ENCODE results near the gene SH3BP4. TPM values are rescaled to one million over a fixed set of nuclear protein-coding genes. Genes with fewer than 3 reads are reported as not detected.
"Not testable (repeated sequence)": the region's sequence is repeated elsewhere in the genome, so short reads cannot be mapped to it uniquely, and the experiment has no call there.

Gene SH3BP4
- total RNA-seq, 2 donors from 2014 or later = 0.31 TPM; not detected in 1

GRCh38 chr2:235046589-235046988, 94.8 kb downstream of the SH3BP4 start:
- H3K36me3 Mint-ChIP-seq = no peaks in the 10 kb centered on the region
- no peaks in the 10 kb centered on the region for H3K9me3 Mint-ChIP-seq
- H3K27ac Mint-ChIP-seq = no peak overlapping the region

GRCh38 chr2:235047171-235048160, 95.6 kb downstream of the SH3BP4 start:
- ATAC-seq = no peak
- no peak overlapping the region for H3K27ac Mint-ChIP-seq

More at GRCh38 chr2:235046589-235046988, 94.8 kb downstream of the SH3BP4 start:
- ATAC-seq (no peak), DNase-seq (ENCODE audit: low spot score in 2 of 2) (no peak)

GRCh38 chr2:235048549-235048948, 96.7 kb downstream of the SH3BP4 start:
- ATAC-seq (no peak), DNase-seq (ENCODE audit: low spot score in 2 of 2) (peak in 1 of 2 donors; percentile 14)
- Mint-ChIP-seq H3K36me3 (no peaks in the 10 kb centered on the region), H3K27ac (no peak overlapping the region), H3K9me3 (no peaks in the 10 kb centered on the region)

More at GRCh38 chr2:235047171-235048160, 95.6 kb downstream of the SH3BP4 start:
- no peaks in the 10 kb centered on the region for H3K36me3 Mint-ChIP-seq
- DNase-seq (ENCODE audit: low spot score in 2 of 2) = peak in 1 of 2 donors; percentile 44
- H3K9me3 Mint-ChIP-seq = no peaks in the 10 kb centered on the region

GRCh38 chr2:235049069-235049468, 97.3 kb downstream of the SH3BP4 start:
- H3K27ac Mint-ChIP-seq = no peak overlapping the region
- no peak for ATAC-seq
- no peaks in the 10 kb centered on the region for H3K9me3 Mint-ChIP-seq
- no peak for DNase-seq (ENCODE audit: low spot score in 2 of 2)
- no peaks in the 10 kb centered on the region for H3K36me3 Mint-ChIP-seq

- DNase-seq (ENCODE audit: low spot score in 2 of 2) (no peak), ATAC-seq (no peak)
- Mint-ChIP-seq H3K9me3 (no peaks in the 10 kb centered on the region), H3K36me3 (no peaks in the 10 kb centered on the region), H3K27ac (no peak overlapping the region)
Observed at GRCh38 chr2:235049719-235050118, 97.9 kb downstream of the SH3BP4 start.

GRCh38 chr2:235050980-235051351, 99.1 kb downstream of the SH3BP4 start:
- DNase-seq (ENCODE audit: low spot score in 2 of 2) = peak in 1 of 2 donors; percentile 20
- no peaks in the 10 kb centered on the region for H3K36me3 Mint-ChIP-seq
- ATAC-seq = no peak
- no peak overlapping the region for H3K27ac Mint-ChIP-seq
- no peaks in the 10 kb centered on the region for H3K9me3 Mint-ChIP-seq

GRCh38 chr2:235051436-235052260, 99.8 kb downstream of the SH3BP4 start:
- no peaks in the 10 kb centered on the region for H3K9me3 Mint-ChIP-seq
- ATAC-seq (no peak), DNase-seq (ENCODE audit: low spot score in 2 of 2) (no peak)
- no peak overlapping the region for H3K27ac Mint-ChIP-seq
- no peaks in the 10 kb centered on the region for H3K36me3 Mint-ChIP-seq

GRCh38 chr2:235052514-235053354, 100.9 kb downstream of the SH3BP4 start:
- H3K9me3 Mint-ChIP-seq = no peaks in the 10 kb centered on the region
- no peak for DNase-seq (ENCODE audit: low spot score in 2 of 2)
- H3K36me3 Mint-ChIP-seq = no peaks in the 10 kb centered on the region
- no peak for ATAC-seq
- H3K27ac Mint-ChIP-seq = no peak overlapping the region

GRCh38 chr2:235053651-235054050, 101.8 kb downstream of the SH3BP4 start:
- no peaks in the 10 kb centered on the region for H3K9me3 Mint-ChIP-seq
- ATAC-seq (no peak), DNase-seq (ENCODE audit: low spot score in 2 of 2) (no peak)
- no peak overlapping the region for H3K27ac Mint-ChIP-seq
- no peaks in the 10 kb centered on the region for H3K36me3 Mint-ChIP-seq

GRCh38 chr2:235054475-235054874, 102.7 kb downstream of the SH3BP4 start:
- Mint-ChIP-seq H3K9me3 (no peaks in the 10 kb centered on the region), H3K27ac (no peak overlapping the region), H3K36me3 (no peaks in the 10 kb centered on the region)
- no peak for ATAC-seq
- no peak for DNase-seq (ENCODE audit: low spot score in 2 of 2)

GRCh38 chr2:235054919-235055318, 103.1 kb downstream of the SH3BP4 start:
- Mint-ChIP-seq H3K9me3 (no peaks in the 10 kb centered on the region), H3K36me3 (no peaks in the 10 kb centered on the region), H3K27ac (peak overlapping the region in 1 of 2 donors; percentile 66)
- DNase-seq (ENCODE audit: low spot score in 2 of 2) (no peak), ATAC-seq (no peak)

- Mint-ChIP-seq H3K36me3 (no peaks in the 10 kb centered on the region), H3K27ac (no peak overlapping the region), H3K9me3 (no peaks in the 10 kb centered on the region)
- DNase-seq (ENCODE audit: low spot score in 2 of 2) (no peak), ATAC-seq (no peak)
Observed at GRCh38 chr2:235055891-235056516, 104.2 kb downstream of the SH3BP4 start.

- no peak for DNase-seq (ENCODE audit: low spot score in 2 of 2)
- no peak overlapping the region for H3K27ac Mint-ChIP-seq
- ATAC-seq = no peak
- no peaks in the 10 kb centered on the region for H3K9me3 Mint-ChIP-seq
- no peaks in the 10 kb centered on the region for H3K36me3 Mint-ChIP-seq
Observed at GRCh38 chr2:235056768-235057167, 105.0 kb downstream of the SH3BP4 start.

- H3K27ac Mint-ChIP-seq; H3K36me3 Mint-ChIP-seq; ATAC-seq; DNase-seq (ENCODE audit: low spot score in 2 of 2); H3K9me3 Mint-ChIP-seq: not testable (repeated sequence)
Observed at GRCh38 chr2:235057616-235058015, 105.8 kb downstream of the SH3BP4 start.

GRCh38 chr2:235059161-235059560, 107.3 kb downstream of the SH3BP4 start:
- no peak for ATAC-seq
- Mint-ChIP-seq H3K36me3 (no peaks in the 10 kb centered on the region), H3K27ac (no peak overlapping the region)

GRCh38 chr2:235061656-235062055, 109.8 kb downstream of the SH3BP4 start:
- DNase-seq (ENCODE audit: low spot score in 2 of 2) (no peak), ATAC-seq (no peak)
- H3K9me3 Mint-ChIP-seq = no peaks in the 10 kb centered on the region
- no peak overlapping the region for H3K27ac Mint-ChIP-seq
- no peaks in the 10 kb centered on the region for H3K36me3 Mint-ChIP-seq

More at GRCh38 chr2:235059161-235059560, 107.3 kb downstream of the SH3BP4 start:
- no peak for DNase-seq (ENCODE audit: low spot score in 2 of 2)
- H3K9me3 Mint-ChIP-seq = no peaks in the 10 kb centered on the region
